LNCaP clone FGC (cell line): Measurements from ENCODE around the gene PAQR9.
A peak's percentile ranks its signal among the peaks of the same experiment; 100 is the strongest.

ENCODE experiments used
- DNase-seq: peaks from one replicate; pipeline ENCODE4 v3.0.0-alpha.2; 2011; ENCODE audit warnings: low read depth
- H3K4me3 ChIP-seq: 2 replicates; pipeline ENCODE4 v1.5.1; 2011; ENCODE audit warnings: mild to moderate bottlenecking, low read depth, low read length, control low read depth
- TF ChIP-seq, protein P1 (sequence below): IDR thresholded peaks from 2 replicates; pipeline ENCODE4 v1.5.1; 2012; ENCODE audit warnings: mild to moderate bottlenecking; ENCODE audit not compliant: control insufficient read depth, insufficient read depth; ENCODE audit errors: extremely low read depth

The PAQR9 gene

DNA sequence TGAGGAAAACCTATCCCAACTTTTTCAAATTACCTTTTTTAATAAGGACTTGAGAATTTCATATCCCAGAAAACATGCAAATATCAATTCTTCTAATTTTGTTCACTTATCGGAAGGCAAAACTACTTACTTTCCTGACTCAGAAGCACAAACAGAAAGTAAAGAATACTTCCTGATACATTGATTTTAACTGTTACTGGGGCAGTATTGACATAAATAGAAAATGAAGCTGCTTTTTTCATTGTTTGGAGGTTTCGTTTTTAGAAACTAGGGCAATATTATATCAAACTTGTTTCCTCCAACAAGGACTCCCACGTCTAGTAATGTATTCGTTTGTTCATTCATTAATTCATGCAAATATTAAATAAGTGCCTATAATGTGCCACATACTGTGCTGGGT, 19.1 kb downstream of the PAQR9 start:
- TF ChIP-seq, protein P1, sequence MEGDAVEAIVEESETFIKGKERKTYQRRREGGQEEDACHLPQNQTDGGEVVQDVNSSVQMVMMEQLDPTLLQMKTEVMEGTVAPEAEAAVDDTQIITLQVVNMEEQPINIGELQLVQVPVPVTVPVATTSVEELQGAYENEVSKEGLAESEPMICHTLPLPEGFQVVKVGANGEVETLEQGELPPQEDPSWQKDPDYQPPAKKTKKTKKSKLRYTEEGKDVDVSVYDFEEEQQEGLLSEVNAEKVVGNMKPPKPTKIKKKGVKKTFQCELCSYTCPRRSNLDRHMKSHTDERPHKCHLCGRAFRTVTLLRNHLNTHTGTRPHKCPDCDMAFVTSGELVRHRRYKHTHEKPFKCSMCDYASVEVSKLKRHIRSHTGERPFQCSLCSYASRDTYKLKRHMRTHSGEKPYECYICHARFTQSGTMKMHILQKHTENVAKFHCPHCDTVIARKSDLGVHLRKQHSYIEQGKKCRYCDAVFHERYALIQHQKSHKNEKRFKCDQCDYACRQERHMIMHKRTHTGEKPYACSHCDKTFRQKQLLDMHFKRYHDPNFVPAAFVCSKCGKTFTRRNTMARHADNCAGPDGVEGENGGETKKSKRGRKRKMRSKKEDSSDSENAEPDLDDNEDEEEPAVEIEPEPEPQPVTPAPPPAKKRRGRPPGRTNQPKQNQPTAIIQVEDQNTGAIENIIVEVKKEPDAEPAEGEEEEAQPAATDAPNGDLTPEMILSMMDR = no peak
- no peak overlapping the region for H3K4me3 ChIP-seq
- no peak for DNase-seq

DNA sequence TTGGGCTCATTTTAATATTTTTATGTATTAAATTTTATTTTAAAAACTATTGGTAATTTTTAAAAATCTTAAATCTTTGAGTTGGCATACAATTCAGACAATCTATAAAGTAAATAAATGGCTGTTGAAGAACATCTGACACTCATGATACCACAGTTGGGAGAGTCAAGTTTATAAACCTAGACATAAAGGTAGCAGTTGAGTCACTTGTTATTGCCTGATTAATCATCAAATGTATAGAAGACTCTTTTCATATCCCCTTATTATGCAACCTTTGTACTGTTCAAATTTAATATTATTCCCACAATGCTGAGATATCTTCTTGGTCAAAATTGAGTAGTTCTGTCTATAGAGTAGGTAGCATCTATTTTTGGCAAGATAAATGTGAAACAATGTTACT, 19.6 kb downstream of the PAQR9 start:
- H3K4me3 ChIP-seq = no peak overlapping the region
- TF ChIP-seq, protein P1 = no peak
- no peak for DNase-seq

DNA sequence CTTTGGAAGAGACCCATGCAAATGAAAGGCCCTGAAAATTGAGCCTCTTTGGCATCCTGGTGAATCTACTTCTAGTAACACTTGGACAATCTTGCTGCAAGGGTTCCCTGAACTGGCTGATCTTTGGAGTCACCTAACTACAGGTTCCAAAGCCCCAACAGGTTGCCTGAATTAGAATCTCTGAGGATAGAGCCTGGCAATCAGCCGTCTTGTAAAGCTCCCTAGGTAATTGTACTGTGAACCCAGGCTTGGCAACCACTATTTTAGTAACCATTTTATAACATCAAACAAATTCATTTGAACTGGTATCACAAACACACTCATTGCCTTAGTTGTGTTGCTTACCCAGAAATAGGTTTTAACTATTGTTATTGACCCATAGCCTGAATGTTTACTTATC, 20.1 kb downstream of the PAQR9 start:
- TF ChIP-seq, protein P1 = no peak
- H3K4me3 ChIP-seq = no peak overlapping the region
- DNase-seq = no peak

DNA sequence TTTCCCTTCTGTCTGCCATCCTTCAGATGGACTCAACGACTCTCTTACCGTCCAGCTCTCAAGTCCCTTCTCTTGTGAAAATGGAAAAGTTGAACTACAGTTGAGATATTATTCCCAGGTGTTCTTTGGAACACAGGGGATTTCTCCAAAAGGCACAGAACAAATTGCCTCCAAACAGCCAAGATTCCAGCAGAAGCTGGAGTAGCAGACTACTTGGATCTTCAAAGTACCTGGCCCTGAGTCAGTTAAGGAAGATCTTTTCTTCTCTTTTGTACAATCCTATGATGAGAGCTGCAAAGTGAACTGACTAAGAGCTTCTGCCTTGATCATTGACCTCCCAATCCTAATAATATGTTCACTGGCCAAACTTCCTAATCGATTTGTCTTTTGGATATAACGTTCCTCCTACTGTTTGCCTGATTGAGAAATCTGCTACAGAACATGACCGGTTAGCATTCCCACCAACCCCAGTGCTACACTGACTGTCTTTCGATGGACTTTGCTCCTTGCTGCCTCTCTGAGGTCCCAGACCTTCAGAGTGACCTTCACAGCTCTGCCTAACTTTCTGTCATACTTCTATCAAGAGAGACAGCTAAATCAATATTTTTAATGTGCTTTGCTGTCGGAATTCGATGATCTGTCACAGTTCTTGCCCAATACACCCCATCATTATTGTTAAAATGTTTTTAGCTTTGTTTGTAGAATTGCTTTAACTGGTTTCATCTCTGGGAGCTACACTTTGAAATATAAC, 21.9 kb downstream of the PAQR9 start:
- DNase-seq = no peak
- H3K4me3 ChIP-seq = no peak overlapping the region
- TF ChIP-seq, protein P1 = no peak

DNA sequence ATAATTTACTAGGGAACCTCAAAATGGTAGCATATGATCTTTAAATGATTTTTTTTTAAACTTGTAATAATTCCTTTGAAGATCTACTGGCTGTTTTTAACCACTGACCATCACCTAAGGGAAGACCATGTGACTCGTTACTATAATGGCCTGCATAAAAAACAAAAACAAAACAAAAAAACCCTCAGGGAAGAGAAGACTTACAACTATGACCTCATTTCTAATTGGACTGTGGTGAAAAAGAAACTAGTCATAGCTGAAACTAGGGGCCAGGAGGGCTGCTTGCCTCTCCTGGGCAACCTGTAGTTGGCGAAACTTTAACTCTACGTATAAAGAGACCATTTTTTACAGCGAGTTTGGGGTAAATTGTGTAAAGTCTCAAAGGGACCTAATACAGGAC, 23.0 kb downstream of the PAQR9 start:
- no peak for DNase-seq
- TF ChIP-seq, protein P1 = no peak
- H3K4me3 ChIP-seq = no peak overlapping the region

DNA sequence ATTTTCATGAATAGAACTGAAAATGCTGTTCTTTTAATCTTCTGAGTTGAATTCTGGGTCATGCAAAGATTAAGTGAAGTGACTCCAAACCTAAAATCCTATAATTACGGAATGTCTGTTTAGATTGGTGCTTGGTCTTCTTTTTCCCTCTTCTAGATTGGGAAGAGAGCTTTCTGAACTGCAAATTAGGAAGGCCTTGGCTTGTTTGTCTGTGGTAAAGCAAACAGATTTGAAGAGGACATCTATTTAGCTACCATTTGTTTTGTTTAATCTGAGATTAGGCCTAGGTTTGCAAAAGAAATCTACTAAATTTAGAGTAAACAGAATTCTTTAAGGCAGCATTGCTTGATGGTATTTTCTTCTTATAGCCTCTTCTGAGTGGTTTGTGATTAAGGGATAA, 23.5 kb downstream of the PAQR9 start:
- peak; percentile 51 for DNase-seq

DNA sequence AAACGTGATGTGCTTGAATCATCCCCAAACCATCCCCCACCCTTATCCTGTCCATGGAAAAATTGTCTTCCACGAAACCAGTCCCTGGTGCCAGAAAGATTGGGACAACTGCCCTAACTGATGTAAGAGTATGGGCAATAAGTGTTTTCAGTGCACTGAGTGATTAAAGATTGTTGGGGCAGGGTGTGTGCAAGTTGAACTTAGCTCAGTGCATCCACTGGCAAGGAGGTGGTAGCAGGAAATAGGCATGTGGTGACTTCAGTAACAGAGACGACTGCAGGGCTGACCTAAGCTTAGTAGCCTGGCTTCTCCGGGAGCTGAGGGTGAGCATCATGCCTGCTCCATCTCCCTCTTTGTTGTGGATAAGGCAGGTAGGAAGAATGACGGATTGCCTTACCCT, 27.5 kb downstream of the PAQR9 start:
- H3K4me3 ChIP-seq = no peak overlapping the region
- TF ChIP-seq, protein P1 = no peak
- no peak for DNase-seq

More for the DNA sequence above, 23.5 kb downstream of the PAQR9 start:
- TF ChIP-seq, protein P1 = no peak
- H3K4me3 ChIP-seq = no peak overlapping the region
